Amniotic stem cell (primary cell): ENCODE measurements around the gene CHCHD6.

ENCODE experiments used
- DNase-seq: peaks from one replicate; lab custom pipeline; 2025; lab: John Stamatoyannopoulos, UW

CHCHD6 gene

GRCh38 chr3:126941721-126942270, 237.8 kb downstream of the CHCHD6 start:
- no peak for DNase-seq

- DNase-seq = no peak
Measured at GRCh38 chr3:126944089-126944965, 240.3 kb downstream of the CHCHD6 start.

- DNase-seq = no peak
Measured at GRCh38 chr3:126945171-126945721, 241.2 kb downstream of the CHCHD6 start.

DNA sequence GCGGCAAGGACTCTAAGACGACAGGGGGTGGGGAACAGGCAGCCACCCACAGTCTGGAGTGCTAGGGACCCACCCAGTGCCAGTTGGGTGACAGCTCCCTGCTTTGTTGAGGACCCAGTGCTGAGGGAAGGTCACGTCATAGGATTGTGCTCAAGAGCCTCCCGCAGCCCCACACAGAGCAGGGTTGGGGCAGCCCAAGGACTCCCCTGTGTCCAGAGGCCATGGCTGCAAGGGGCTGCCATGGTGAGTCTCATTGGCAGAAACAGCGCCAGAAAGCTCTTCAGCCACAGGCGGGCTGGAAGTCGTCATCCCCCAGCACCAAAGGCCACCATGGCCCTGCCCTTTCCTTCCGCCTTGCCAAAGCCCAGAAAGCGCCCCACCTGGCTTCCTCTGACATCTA, 241.9 kb downstream of the CHCHD6 start:
- DNase-seq = no peak

DNA sequence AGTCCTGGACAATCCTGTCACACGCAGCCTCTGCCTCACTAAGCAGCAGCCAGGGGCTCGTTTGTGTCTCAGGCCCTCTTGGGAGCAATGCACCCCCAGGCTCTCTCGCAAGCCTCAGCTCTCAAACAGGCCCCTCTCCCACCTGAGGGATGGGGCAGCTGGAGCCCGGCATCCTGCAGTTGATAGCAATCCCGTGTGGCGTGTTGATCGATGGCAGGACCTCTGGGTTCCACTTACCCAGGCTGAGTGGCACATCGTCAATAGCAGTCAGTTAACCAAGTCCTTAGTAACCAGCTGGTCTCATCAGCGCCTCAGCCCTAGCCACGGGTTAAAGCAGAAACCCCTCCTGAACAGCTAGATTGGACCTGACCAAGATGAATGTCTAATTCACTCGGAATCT, 242.4 kb downstream of the CHCHD6 start:
- no peak for DNase-seq

- DNase-seq = no peak
Measured at GRCh38 chr3:126947429-126947828, 243.4 kb downstream of the CHCHD6 start.

GRCh38 chr3:126948980-126949535, 245.0 kb downstream of the CHCHD6 start:
- no peak for DNase-seq

DNA sequence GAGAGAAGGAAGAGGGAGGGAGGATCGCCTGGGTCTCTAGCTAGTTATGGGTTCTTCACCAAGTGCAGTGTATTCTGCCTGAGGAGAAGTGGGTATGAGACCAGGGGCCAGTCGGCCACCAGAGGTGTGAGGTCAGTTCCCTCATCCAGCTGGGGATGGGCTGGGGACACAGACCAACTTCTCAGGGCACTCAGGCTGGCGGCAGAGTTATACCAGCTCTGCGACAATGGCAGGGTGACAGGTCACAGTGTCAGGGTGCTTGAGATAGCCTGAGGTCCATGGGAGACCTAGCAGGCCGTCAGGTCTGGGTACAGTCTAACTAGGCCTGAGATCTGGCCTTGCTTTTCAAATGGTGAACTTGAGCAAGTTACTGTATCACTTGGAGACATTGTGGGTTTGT, 247.5 kb downstream of the CHCHD6 start:
- no peak for DNase-seq

- DNase-seq = no peak
Measured at GRCh38 chr3:126952261-126952982, 248.4 kb downstream of the CHCHD6 start.

GRCh38 chr3:126952983-126953660, 249.1 kb downstream of the CHCHD6 start:
- no peak for DNase-seq

GRCh38 chr3:126954141-126954842, 250.3 kb downstream of the CHCHD6 start:
- no peak for DNase-seq

GRCh38 chr3:126955004-126955790, 251.2 kb downstream of the CHCHD6 start:
- no peak for DNase-seq

DNA sequence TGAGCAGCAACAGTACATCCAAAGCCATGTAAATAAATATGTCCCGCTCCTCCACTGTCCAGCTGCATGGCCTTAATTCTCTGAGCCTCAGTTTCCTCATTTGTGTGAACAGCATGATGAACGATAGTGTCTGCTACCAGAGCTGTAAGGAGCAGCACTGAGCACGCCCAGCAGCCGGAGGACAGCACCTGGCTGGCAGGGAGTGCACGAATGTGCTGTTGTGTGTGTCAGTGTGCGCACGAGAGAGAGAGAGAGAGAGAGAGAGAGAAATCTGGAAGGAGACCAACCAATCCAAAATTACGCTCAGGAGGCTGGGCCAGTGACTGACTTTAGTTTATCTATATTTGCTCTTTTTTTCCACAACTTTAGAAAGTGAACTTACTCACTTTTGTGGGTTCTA, 252.3 kb downstream of the CHCHD6 start:
- DNase-seq = no peak

- DNase-seq = no peak
Measured at GRCh38 chr3:126956866-126957650, 253.0 kb downstream of the CHCHD6 start.

DNA sequence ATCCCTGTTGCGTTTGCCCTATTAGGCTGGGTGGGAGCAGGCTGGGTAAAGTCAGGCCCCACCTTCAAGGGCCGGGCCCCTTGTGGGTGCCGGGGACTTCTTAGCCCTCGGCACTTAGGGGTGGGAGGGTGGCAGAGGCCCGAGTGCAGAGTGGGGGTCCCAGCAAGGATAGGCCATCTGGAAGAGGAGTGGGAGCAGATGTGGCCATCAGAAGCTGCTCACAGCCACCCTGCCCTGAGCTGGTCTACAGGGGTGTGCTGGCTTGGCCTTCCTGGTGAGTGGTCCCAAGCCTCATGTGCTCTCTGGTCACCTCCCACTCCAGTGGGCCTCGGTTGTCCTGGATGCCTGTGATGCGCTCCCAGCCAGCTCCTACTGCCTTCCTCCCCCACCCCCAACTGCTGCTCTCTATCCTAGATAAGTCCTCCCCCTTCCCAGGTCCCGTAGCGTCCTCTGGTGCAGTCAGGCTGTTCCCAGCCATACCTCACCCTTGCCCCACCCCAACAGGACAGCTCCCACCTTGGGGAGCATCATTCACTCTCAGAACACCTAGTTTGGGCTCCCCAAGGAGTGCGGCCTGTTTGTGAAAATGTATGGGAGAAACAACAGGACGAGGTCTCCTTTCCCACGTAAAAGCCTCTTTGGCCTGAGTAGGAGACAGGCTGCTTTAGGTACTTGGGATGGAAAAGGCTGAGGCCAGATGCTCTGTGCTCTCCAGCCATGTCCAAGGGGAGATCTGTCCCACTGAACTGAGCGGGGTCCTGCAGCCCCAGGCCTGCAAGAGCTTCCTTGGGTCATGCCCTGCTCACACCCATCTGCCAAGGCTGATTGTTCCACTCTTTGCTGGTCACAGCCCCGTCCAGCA, 254.0 kb downstream of the CHCHD6 start:
- no peak for DNase-seq

DNA sequence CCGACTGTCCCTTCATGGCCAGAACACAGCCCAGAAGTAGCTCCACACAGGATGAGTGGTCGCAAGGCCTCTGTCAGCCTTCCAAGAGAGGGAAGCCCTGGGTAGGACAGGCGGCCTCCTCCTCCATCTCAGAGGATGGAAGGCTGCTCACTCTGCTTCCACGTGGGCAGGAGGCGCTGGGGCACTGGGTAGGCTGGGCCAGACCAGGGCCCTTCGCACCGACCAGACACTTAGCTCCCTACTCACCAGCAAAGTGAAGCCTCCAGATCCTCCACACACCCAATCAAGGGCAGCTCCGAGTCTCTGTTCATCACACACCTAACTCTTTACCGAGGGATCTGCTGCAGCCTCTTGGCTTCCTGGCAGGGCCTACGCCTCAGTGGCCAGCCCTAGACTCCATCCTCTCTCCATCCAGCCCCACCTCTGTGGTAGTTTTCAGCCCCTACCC, 254.6 kb downstream of the CHCHD6 start:
- DNase-seq = no peak

DNA sequence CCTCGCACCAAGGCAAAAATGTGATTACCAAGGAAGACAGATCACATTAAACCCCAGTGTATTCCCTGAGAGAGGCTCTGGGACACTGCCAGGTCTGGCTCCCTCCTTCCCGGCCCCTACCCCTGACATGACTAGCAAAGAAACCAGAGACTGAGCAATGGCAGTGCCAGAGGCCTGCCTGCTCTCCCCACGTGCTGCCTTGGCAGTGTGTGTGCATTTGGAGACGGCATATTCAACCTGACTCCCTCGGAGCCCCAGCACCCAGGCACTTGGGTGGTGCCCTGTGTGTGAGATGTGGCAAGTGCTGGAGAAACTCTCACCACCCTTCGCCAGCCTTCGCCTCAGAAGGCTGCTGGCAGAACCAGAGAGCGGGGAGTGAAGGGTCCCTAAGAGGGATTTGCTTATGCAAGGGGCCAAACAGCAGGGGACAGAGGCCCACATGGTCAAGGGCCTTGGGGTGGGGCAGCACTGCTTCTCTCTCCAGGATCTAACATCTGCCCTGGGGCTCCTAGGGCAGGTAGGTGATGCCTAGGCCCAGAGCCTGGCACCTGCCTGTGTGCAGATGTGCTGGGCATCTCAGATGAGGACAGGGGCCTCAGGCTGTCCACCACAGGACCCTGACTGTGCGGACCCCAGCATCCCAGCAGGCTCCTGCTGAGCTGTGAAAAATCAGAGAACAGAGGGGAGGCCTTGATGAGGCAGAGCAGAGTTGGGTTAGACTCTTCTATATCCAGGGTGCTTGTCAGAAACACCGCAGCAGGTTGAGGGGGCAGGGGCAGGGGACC, 255.3 kb downstream of the CHCHD6 start:
- DNase-seq = no peak
